Measurements from ENCODE around the gene CFAP97D1. TPM values are rescaled to one million over a fixed set of nuclear protein-coding genes. Genes with fewer than 3 reads are reported as not detected.

CFAP97D1 gene
- total and polyA plus RNA-seq, 4 donors: 0.01 to 0.06 (median 0.02) TPM; not detected in 1

- ATAC-seq (ENCODE audit: insufficient read depth, low FRiP score): no peak
- Histone ChIP-seq H3K36me3 (ENCODE audit: control insufficient read depth in 4 of 4, insufficient read depth in 4 of 4, low read length in 4 of 4) (peaks cover 14 to 29% (median 21%) of the 10 kb centered on the region in 4 donors), H3K9me3 (ENCODE audit: control insufficient read depth in 4 of 4, insufficient read depth in 3 of 4, low read length in 3 of 4) (peaks cover 0 to 1% (median 0%) of the 10 kb centered on the region in 4 donors), H3K27ac (ENCODE audit: low read depth in 1 of 2, low read length in 1 of 2) (no peak overlapping the region), H3K9ac (ENCODE audit: insufficient read depth in 1 of 2, low read length in 2 of 2) (no peak overlapping the region), H3K27me3 (ENCODE audit: control insufficient read depth in 3 of 3, insufficient read depth in 3 of 3, low read length in 2 of 3) (no peaks in the 10 kb centered on the region), H3K4me1 (ENCODE audit: control insufficient read depth in 5 of 5, insufficient read depth in 5 of 5, low read length in 5 of 5) (no peaks in the 10 kb centered on the region), H3K4me3 (no peak overlapping the region)
- no peak for TF ChIP-seq CTCF (IDR thresholded peaks at IDR 0.05; ENCODE audit: control extremely low read depth, extremely low read depth)
- WGBS, 2 donors: 85 to 95% methylated on average over 4 of the region's 4 CpGs
- DNase-seq: no peak
Measured at GRCh38 chr17:43810226-43810715, 30.0 kb downstream of the CFAP97D1 start.

GRCh38 chr17:43810823-43811222 is 30.6 kb downstream of the CFAP97D1 start:
- H3K27me3 ChIP-seq (ENCODE audit: control insufficient read depth in 3 of 3, insufficient read depth in 3 of 3, low read length in 2 of 3): no peaks in the 10 kb centered on the region
- 91 to 93% methylated on average over 5 of the region's 5 CpGs for WGBS, 2 donors
- ATAC-seq (ENCODE audit: insufficient read depth, low FRiP score) (no peak), DNase-seq (no peak)
- peaks cover 14 to 29% (median 21%) of the 10 kb centered on the region in 4 donors for H3K36me3 ChIP-seq (ENCODE audit: control insufficient read depth in 4 of 4, insufficient read depth in 4 of 4, low read length in 4 of 4)
- no peaks in the 10 kb centered on the region for H3K4me1 ChIP-seq (ENCODE audit: control insufficient read depth in 5 of 5, insufficient read depth in 5 of 5, low read length in 5 of 5)
- peaks cover 0 to 1% (median 0%) of the 10 kb centered on the region in 4 donors for H3K9me3 ChIP-seq (ENCODE audit: control insufficient read depth in 4 of 4, insufficient read depth in 3 of 4, low read length in 3 of 4)
- H3K4me3 ChIP-seq: no peak overlapping the region
- no peak overlapping the region for H3K27ac ChIP-seq (ENCODE audit: low read depth in 1 of 2, low read length in 1 of 2)
- H3K9ac ChIP-seq (ENCODE audit: insufficient read depth in 1 of 2, low read length in 2 of 2): no peak overlapping the region
- TF ChIP-seq CTCF (IDR thresholded peaks at IDR 0.05; ENCODE audit: control extremely low read depth, extremely low read depth): no peak

GRCh38 chr17:43812396-43813265 is 32.4 kb downstream of the CFAP97D1 start:
- H3K36me3 ChIP-seq (ENCODE audit: control insufficient read depth in 4 of 4, insufficient read depth in 4 of 4, low read length in 4 of 4): peaks cover 14 to 36% (median 23%) of the 10 kb centered on the region in 4 donors
- no peak overlapping the region for H3K27ac ChIP-seq (ENCODE audit: low read depth in 1 of 2, low read length in 1 of 2)
- WGBS, 2 donors: 95 to 96% methylated on average over 10 of the region's 10 CpGs
- no peak overlapping the region for H3K4me3 ChIP-seq
- peaks cover 0 to 1% (median 0%) of the 10 kb centered on the region in 4 donors for H3K9me3 ChIP-seq (ENCODE audit: control insufficient read depth in 4 of 4, insufficient read depth in 3 of 4, low read length in 3 of 4)
- H3K27me3 ChIP-seq (ENCODE audit: control insufficient read depth in 3 of 3, insufficient read depth in 3 of 3, low read length in 2 of 3): no peaks in the 10 kb centered on the region
- DNase-seq: no peak
- no peaks in the 10 kb centered on the region for H3K4me1 ChIP-seq (ENCODE audit: control insufficient read depth in 5 of 5, insufficient read depth in 5 of 5, low read length in 5 of 5)
- TF ChIP-seq CTCF (IDR thresholded peaks at IDR 0.05; ENCODE audit: control extremely low read depth, extremely low read depth): no peak
- no peak for ATAC-seq (ENCODE audit: insufficient read depth, low FRiP score)
- no peak overlapping the region for H3K9ac ChIP-seq (ENCODE audit: insufficient read depth in 1 of 2, low read length in 2 of 2)

Measured in lung (tissue), 12 donors.